CMK (cell line): ENCODE data around the gene FPR1.

ENCODE experiments used
- DNase-seq: peaks from one replicate; pipeline ENCODE4 v3.0.0-alpha.2; 2010; ENCODE audit warnings: low read depth

FPR1 gene

GRCh38 chr19:51737924-51738323, 13.8 kb downstream of the FPR1 start:
- DNase-seq: no peak

- DNase-seq: no peak
Observed at GRCh38 chr19:51737389-51737788, 14.3 kb downstream of the FPR1 start.

- no peak for DNase-seq
Observed at GRCh38 chr19:51735759-51736449, 15.8 kb downstream of the FPR1 start.

- no peak for DNase-seq
Observed at GRCh38 chr19:51733742-51734522, 17.7 kb downstream of the FPR1 start.

GRCh38 chr19:51729781-51730180, 21.9 kb downstream of the FPR1 start:
- DNase-seq: no peak

GRCh38 chr19:51727349-51727880, 24.3 kb downstream of the FPR1 start:
- no peak for DNase-seq

- DNase-seq: no peak
Observed at GRCh38 chr19:51726049-51726448, 25.6 kb downstream of the FPR1 start.

GRCh38 chr19:51724543-51724942, 27.1 kb downstream of the FPR1 start:
- DNase-seq: no peak

- no peak for DNase-seq
Observed at GRCh38 chr19:51722492-51722891, 29.2 kb downstream of the FPR1 start.

- no peak for DNase-seq
Observed at GRCh38 chr19:51721905-51722304, 29.8 kb downstream of the FPR1 start.

GRCh38 chr19:51719251-51719988, 32.3 kb downstream of the FPR1 start:
- no peak for DNase-seq

- DNase-seq: no peak
Observed at GRCh38 chr19:51716925-51717324, 34.8 kb downstream of the FPR1 start.

GRCh38 chr19:51715850-51716249, 35.8 kb downstream of the FPR1 start:
- no peak for DNase-seq

GRCh38 chr19:51714848-51715247, 36.8 kb downstream of the FPR1 start:
- DNase-seq: no peak

- DNase-seq: no peak
Observed at GRCh38 chr19:51713319-51714285, 38.1 kb downstream of the FPR1 start.

- no peak for DNase-seq
Observed at GRCh38 chr19:51712461-51713081, 39.1 kb downstream of the FPR1 start.

- DNase-seq: no peak
Observed at GRCh38 chr19:51711702-51712101, 40.0 kb downstream of the FPR1 start.

GRCh38 chr19:51710163-51710562, 41.5 kb downstream of the FPR1 start:
- DNase-seq: no peak

- DNase-seq: no peak
Observed at GRCh38 chr19:51709575-51709974, 42.1 kb downstream of the FPR1 start.

- no peak for DNase-seq
Observed at GRCh38 chr19:51708811-51709210, 42.9 kb downstream of the FPR1 start.

- no peak for DNase-seq
Observed at GRCh38 chr19:51706885-51707284, 44.8 kb downstream of the FPR1 start.
